ENCODE results near the gene PRAMEF6. TPM values are rescaled to one million over a fixed set of nuclear protein-coding genes. Genes with fewer than 3 reads are reported as not detected.

The PRAMEF6 gene
- total RNA-seq = not detected in 2 replicates

GRCh38 chr1:12947480-12947879 is at the start of gene PRAMEF6:
TSS of gene PRAMEF6 (minus strand) at chr1:12947580. CDS start at chr1:12942518, 5,062 bp downstream.

GRCh38 chr1:12916310-12916709 is 31.1 kb downstream of the PRAMEF6 start, which contains the start of gene PRAMEF7:
TSS of gene PRAMEF7 (plus strand) at chr1:12916610. CDS start at chr1:12917693, 1,083 bp downstream.

GRCh38 chr1:12898170-12898569 is 49.2 kb downstream of the PRAMEF6 start, which contains the start of gene PRAMEF10:
TSS of gene PRAMEF10 (minus strand) at chr1:12898270. CDS start at chr1:12895847, 2,423 bp downstream.

Other genes with a start within 250 kb of the PRAMEF6 start
- not detected in 2 replicates for gene AADACL3, start 231.5 kb downstream of the PRAMEF6 start, total RNA-seq
- not detected in 2 replicates for gene CFAP107, start 201.4 kb downstream of the PRAMEF6 start, total RNA-seq
- not detected in 2 replicates for gene PRAMEF12, start 173.8 kb downstream of the PRAMEF6 start, total RNA-seq
- gene PRAMEF1, start 156.2 kb downstream of the PRAMEF6 start, total RNA-seq = under 0.01 TPM in 1 of 2 replicates, not detected in the other
- not detected in 2 replicates for gene PRAMEF11, start 116.2 kb downstream of the PRAMEF6 start, total RNA-seq
- gene HNRNPCL1, start 98.9 kb downstream of the PRAMEF6 start, total RNA-seq = not detected in 2 replicates
- gene PRAMEF2, start 90.5 kb downstream of the PRAMEF6 start, total RNA-seq = not detected in 2 replicates
- gene PRAMEF4, start 61.4 kb downstream of the PRAMEF6 start, total RNA-seq = not detected in 2 replicates
- under 0.01 TPM in 1 of 2 replicates, not detected in the other for gene PRAMEF10, start 49.3 kb downstream of the PRAMEF6 start, total RNA-seq
- not detected in 2 replicates for gene PRAMEF7, start 31.0 kb downstream of the PRAMEF6 start, total RNA-seq
- gene PRAMEF27, start 109.0 kb upstream of the PRAMEF6 start, total RNA-seq = not detected in 2 replicates
- gene HNRNPCL3, start 113.2 kb upstream of the PRAMEF6 start, total RNA-seq = not detected in 2 replicates
- gene PRAMEF25, start 123.2 kb upstream of the PRAMEF6 start, total RNA-seq = not detected in 2 replicates
- gene HNRNPCL2, start 169.3 kb upstream of the PRAMEF6 start, total RNA-seq = not detected in 2 replicates
- not detected in 2 replicates for gene PRAMEF26, start 208.4 kb upstream of the PRAMEF6 start, total RNA-seq
- not detected in 2 replicates for gene HNRNPCL4, start 218.1 kb upstream of the PRAMEF6 start, total RNA-seq
- not detected in 2 replicates for gene PRAMEF9, start 224.3 kb upstream of the PRAMEF6 start, total RNA-seq

Data from bronchial smooth muscle cell (primary cell).